ENCODE results near the gene TARDBP. TPM values are rescaled to one million over a fixed set of nuclear protein-coding genes. Genes with fewer than 3 reads are reported as not detected.
"Not testable (repeated sequence)": the region's sequence is repeated elsewhere in the genome, so short reads cannot be mapped to it uniquely, and the experiment has no call there.

TARDBP gene
- total RNA-seq, 3 donors from 2014 or later (not counting 1 experiment from before 2014, with no cell fraction given), result 148 to 171 (median 161) TPM

DNA sequence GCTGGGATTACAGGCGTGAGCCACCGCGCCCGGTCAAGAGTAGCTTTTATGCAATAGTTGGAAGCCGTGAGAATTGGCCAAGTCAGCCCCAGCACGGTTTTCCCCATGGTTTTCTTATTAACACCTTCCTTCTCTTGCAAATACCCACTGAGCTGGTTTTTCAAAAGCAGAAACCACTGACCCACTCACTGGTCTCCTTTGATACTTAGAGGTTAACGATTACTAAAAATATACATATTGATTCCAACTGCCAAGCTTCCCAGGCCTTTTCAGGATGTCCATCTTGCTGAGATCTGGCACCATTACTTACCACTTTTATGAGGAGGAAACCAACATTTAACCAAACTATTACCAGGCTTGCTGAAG, 25.9 kb upstream of the TARDBP start:
- no peak overlapping the region for H3K27ac ChIP-seq (ENCODE audit: low read length)
- Mint-ChIP-seq H3K27ac (no peak overlapping the region), H3K27me3 (ENCODE audit: low read depth in 2 of 2) (peaks cover 3 to 6% of the 10 kb centered on the region in 2 donors), H3K36me3 (no peaks in the 10 kb centered on the region), H3K4me1 (no peaks in the 10 kb centered on the region), H3K4me3 (no peak overlapping the region), H3K9me3 (no peaks in the 10 kb centered on the region)
- H3K36me3 ChIP-seq (ENCODE audit: control insufficient read depth, insufficient read depth, low read length), result no peaks in the 10 kb centered on the region
- no peaks in the 10 kb centered on the region for H3K4me1 ChIP-seq (ENCODE audit: control insufficient read depth, insufficient read depth, low read length)
- TF ChIP-seq, protein P1, sequence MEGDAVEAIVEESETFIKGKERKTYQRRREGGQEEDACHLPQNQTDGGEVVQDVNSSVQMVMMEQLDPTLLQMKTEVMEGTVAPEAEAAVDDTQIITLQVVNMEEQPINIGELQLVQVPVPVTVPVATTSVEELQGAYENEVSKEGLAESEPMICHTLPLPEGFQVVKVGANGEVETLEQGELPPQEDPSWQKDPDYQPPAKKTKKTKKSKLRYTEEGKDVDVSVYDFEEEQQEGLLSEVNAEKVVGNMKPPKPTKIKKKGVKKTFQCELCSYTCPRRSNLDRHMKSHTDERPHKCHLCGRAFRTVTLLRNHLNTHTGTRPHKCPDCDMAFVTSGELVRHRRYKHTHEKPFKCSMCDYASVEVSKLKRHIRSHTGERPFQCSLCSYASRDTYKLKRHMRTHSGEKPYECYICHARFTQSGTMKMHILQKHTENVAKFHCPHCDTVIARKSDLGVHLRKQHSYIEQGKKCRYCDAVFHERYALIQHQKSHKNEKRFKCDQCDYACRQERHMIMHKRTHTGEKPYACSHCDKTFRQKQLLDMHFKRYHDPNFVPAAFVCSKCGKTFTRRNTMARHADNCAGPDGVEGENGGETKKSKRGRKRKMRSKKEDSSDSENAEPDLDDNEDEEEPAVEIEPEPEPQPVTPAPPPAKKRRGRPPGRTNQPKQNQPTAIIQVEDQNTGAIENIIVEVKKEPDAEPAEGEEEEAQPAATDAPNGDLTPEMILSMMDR (IDR thresholded peaks at IDR 0.05), result no peak
- no peak overlapping the region for H3K4me3 ChIP-seq (ENCODE audit: low read length)
- ATAC-seq, result no peak
- WGBS (ENCODE audit: insufficient coverage), result 80% methylated on average over 7 of the region's 7 CpGs
- intact Hi-C loops (cut with micrococcal nuclease), result no loop called here
- no peak for DNase-seq
- no peaks in the 10 kb centered on the region for H3K27me3 ChIP-seq (ENCODE audit: control insufficient read depth, insufficient read depth, low read length)
- H3K9me3 ChIP-seq (ENCODE audit: control insufficient read depth, insufficient read depth, low read length), result no peaks in the 10 kb centered on the region

DNA sequence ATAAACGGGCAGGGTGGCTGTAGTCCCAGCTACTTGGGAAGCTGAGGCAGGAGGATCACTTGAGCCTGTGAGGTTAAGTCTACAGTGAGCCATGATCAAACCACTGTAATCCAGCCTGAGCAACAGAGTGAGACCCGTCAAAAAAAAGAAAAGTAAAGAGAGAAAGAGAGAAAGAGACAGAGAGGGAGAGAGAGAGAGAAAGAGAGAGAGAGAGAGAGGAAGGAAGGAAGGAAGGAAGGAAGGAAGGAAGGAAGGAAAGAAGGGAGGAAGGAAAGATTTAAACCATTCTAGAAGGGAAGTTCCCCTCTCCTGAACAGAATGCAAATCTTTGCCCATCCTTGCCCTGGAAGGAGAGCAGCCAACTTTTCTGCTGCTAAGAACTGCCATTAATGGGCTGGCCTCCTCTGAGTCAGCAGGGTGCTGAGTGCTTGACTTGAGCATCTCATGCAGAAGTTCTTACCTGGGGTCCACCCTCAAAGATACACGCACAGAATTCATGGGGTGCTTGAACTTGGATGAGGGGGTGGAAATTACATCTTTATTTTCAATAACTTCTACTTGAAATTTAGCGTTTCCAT, 24.5 kb upstream of the TARDBP start:
- DNase-seq, result no peak
- TF ChIP-seq, protein P1 (IDR thresholded peaks at IDR 0.05), result no peak
- WGBS (ENCODE audit: insufficient coverage), result 78% methylated on average over 3 of the region's 4 CpGs
- H3K4me3 Mint-ChIP-seq, result no peak overlapping the region
- no peaks in the 10 kb centered on the region for H3K4me1 ChIP-seq (ENCODE audit: control insufficient read depth, insufficient read depth, low read length)
- no peak overlapping the region for H3K4me3 ChIP-seq (ENCODE audit: low read length)
- H3K27me3 ChIP-seq (ENCODE audit: control insufficient read depth, insufficient read depth, low read length), result no peaks in the 10 kb centered on the region
- H3K4me1 Mint-ChIP-seq, result no peaks in the 10 kb centered on the region
- H3K9me3 Mint-ChIP-seq, result no peaks in the 10 kb centered on the region
- H3K27ac Mint-ChIP-seq, result no peak overlapping the region
- no peak overlapping the region for H3K27ac ChIP-seq (ENCODE audit: low read length)
- no peaks in the 10 kb centered on the region for H3K36me3 Mint-ChIP-seq
- H3K9me3 ChIP-seq (ENCODE audit: control insufficient read depth, insufficient read depth, low read length), result no peaks in the 10 kb centered on the region
- no peaks in the 10 kb centered on the region for H3K36me3 ChIP-seq (ENCODE audit: control insufficient read depth, insufficient read depth, low read length)
- no peak for ATAC-seq
- peaks cover 0 to 5% of the 10 kb centered on the region in 2 donors for H3K27me3 Mint-ChIP-seq (ENCODE audit: low read depth in 2 of 2)
- intact Hi-C loops (cut with micrococcal nuclease), result no loop called here

DNA sequence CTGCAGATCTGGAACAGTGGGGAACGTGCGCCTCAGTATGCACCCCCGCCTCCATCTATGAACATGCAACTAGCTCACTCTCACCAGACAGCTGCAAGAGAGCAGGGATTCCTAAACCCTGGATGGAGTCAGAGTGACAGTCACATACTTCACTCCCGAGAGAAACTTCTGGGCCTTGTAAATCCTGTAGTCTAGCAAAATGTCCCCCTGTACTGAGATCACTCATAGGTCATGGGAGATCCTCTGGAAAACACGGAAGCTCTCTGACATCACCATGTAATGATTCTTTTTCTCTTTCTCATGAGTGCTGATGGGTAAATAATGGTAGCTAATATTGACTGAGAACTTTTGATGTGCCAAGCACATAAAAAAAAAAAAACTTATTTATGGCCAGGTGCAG, 23.4 kb upstream of the TARDBP start:
- intact Hi-C loops (cut with micrococcal nuclease), result no loop called here
- Histone ChIP-seq H3K9me3 (ENCODE audit: control insufficient read depth, insufficient read depth, low read length) (no peaks in the 10 kb centered on the region), H3K27ac (ENCODE audit: low read length) (no peak overlapping the region), H3K4me3 (ENCODE audit: low read length) (no peak overlapping the region), H3K27me3 (ENCODE audit: control insufficient read depth, insufficient read depth, low read length) (no peaks in the 10 kb centered on the region), H3K4me1 (ENCODE audit: control insufficient read depth, insufficient read depth, low read length) (no peaks in the 10 kb centered on the region), H3K36me3 (ENCODE audit: control insufficient read depth, insufficient read depth, low read length) (no peaks in the 10 kb centered on the region)
- WGBS (ENCODE audit: insufficient coverage), result 94% methylated on average over 4 of the region's 5 CpGs
- no peak overlapping the region for H3K27ac Mint-ChIP-seq
- DNase-seq (no peak), ATAC-seq (no peak)
- H3K9me3 Mint-ChIP-seq, result no peaks in the 10 kb centered on the region
- no peak overlapping the region for H3K4me3 Mint-ChIP-seq
- H3K27me3 Mint-ChIP-seq (ENCODE audit: low read depth in 2 of 2), result peaks cover 0 to 5% of the 10 kb centered on the region in 2 donors
- TF ChIP-seq, protein P1 (IDR thresholded peaks at IDR 0.05), result no peak
- H3K36me3 Mint-ChIP-seq, result no peaks in the 10 kb centered on the region
- H3K4me1 Mint-ChIP-seq, result no peaks in the 10 kb centered on the region

DNA sequence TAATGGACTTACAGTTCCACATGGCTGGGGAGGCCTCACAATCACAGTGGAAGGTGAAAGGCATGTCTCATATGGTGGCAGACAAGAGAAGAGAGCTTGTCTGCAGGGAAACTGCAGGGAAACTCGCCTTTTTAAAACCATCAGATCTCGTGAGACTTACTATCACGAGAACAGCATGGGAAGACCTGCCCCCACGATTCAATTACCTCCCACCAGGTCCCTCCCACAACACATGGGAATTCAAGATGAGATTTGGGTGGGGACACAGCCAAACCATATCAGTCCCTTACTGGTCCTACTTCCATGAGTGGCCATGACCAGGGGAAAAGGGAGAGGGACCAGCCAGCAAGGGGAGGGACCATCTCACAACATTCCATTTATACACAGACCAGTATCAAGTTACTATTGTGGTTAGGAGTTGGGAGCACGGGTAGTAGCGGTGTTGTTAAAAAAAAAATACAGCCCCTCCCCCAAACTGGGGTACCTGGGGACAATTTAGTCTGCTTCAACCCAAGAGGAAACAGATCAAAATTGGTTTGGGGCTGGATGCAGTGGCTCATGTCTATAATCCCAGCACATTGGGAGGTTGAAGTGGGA, 22.4 kb upstream of the TARDBP start:
- H3K4me1 Mint-ChIP-seq; H3K9me3 ChIP-seq (ENCODE audit: control insufficient read depth, insufficient read depth, low read length); H3K36me3 ChIP-seq (ENCODE audit: control insufficient read depth, insufficient read depth, low read length); H3K4me3 Mint-ChIP-seq; DNase-seq; H3K36me3 Mint-ChIP-seq; H3K9me3 Mint-ChIP-seq; H3K27ac ChIP-seq (ENCODE audit: low read length); H3K4me1 ChIP-seq (ENCODE audit: control insufficient read depth, insufficient read depth, low read length); H3K27me3 ChIP-seq (ENCODE audit: control insufficient read depth, insufficient read depth, low read length); intact Hi-C loops (cut with micrococcal nuclease); H3K27ac Mint-ChIP-seq; H3K27me3 Mint-ChIP-seq (ENCODE audit: low read depth in 2 of 2); ATAC-seq; H3K4me3 ChIP-seq (ENCODE audit: low read length): not testable (repeated sequence)
- 100% methylated on average over 3 of the region's 6 CpGs for WGBS (ENCODE audit: insufficient coverage)
